ENCODE data around the gene GPRC5C.
A peak's percentile ranks its signal among the peaks of the same experiment; 100 is the strongest.

The GPRC5C gene

GRCh38 chr17:74442670-74443515 lies 11.0 kb downstream of the GPRC5C start (continued):
- TF ChIP-seq TSHZ1 (tag by site-specific recombination; IDR thresholded peaks at IDR 0.05; ENCODE audit: borderline replicate concordance) (no peak), ZNF404 (tag by site-specific recombination; IDR thresholded peaks at IDR 0.05) (no peak), ZNF529 (tag by site-specific recombination; IDR thresholded peaks at IDR 0.05; ENCODE audit: insufficient replicate concordance) (no peak), ZNF202 (tag by site-specific recombination; IDR thresholded peaks at IDR 0.05; ENCODE audit: borderline replicate concordance) (no peak), YY2 (tag by site-specific recombination; IDR thresholded peaks at IDR 0.05) (no peak), TRIM28 (IDR thresholded peaks at IDR 0.05; ENCODE audit: borderline replicate concordance, low read length) (peak; percentile 44; the same call in 1 of the 2 replicates), ZNF19 (tag by site-specific recombination; IDR thresholded peaks at IDR 0.05; ENCODE audit: low read depth) (no peak), HOXC10 (CRISPR knock-in tag; IDR thresholded peaks at IDR 0.05) (no peak), ZNF571 (tag by site-specific recombination; IDR thresholded peaks at IDR 0.05) (no peak), ZNF596 (tag by site-specific recombination; IDR thresholded peaks at IDR 0.05) (no peak), ZFP41 (tag by site-specific recombination; IDR thresholded peaks at IDR 0.05; ENCODE audit: borderline replicate concordance) (no peak), ZSCAN23 (tag by site-specific recombination; IDR thresholded peaks at IDR 0.05) (no peak), ZNF280C (tag by site-specific recombination; IDR thresholded peaks at IDR 0.05) (no peak), ZNF335 (tag by site-specific recombination; conservative IDR thresholded peaks at IDR 0.05) (peak; percentile 72), ZNF132 (tag by site-specific recombination; IDR thresholded peaks at IDR 0.05; ENCODE audit: borderline replicate concordance) (no peak), SP3 (tag by site-specific recombination; IDR thresholded peaks at IDR 0.05) (peak; percentile 45), ZNF350 (tag by site-specific recombination; IDR thresholded peaks at IDR 0.05) (no peak), SP7 (tag by site-specific recombination; IDR thresholded peaks at IDR 0.05) (peak; percentile 91), ZNF580 (tag by site-specific recombination; IDR thresholded peaks at IDR 0.05) (no peak), KLF8 (tag by site-specific recombination; IDR thresholded peaks at IDR 0.05) (no peak)
- TF ChIP-seq, protein P1, sequence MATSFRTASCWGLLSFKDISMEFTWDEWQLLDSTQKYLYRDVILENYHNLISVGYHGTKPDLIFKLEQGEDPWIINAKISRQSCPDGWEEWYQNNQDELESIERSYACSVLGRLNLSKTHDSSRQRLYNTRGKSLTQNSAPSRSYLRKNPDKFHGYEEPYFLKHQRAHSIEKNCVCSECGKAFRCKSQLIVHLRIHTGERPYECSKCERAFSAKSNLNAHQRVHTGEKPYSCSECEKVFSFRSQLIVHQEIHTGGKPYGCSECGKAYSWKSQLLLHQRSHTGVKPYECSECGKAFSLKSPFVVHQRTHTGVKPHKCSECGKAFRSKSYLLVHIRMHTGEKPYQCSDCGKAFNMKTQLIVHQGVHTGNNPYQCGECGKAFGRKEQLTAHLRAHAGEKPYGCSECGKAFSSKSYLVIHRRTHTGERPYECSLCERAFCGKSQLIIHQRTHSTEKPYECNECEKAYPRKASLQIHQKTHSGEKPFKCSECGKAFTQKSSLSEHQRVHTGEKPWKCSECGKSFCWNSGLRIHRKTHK (tag by site-specific recombination; IDR thresholded peaks at IDR 0.05): no peak
- TF ChIP-seq, protein P2, sequence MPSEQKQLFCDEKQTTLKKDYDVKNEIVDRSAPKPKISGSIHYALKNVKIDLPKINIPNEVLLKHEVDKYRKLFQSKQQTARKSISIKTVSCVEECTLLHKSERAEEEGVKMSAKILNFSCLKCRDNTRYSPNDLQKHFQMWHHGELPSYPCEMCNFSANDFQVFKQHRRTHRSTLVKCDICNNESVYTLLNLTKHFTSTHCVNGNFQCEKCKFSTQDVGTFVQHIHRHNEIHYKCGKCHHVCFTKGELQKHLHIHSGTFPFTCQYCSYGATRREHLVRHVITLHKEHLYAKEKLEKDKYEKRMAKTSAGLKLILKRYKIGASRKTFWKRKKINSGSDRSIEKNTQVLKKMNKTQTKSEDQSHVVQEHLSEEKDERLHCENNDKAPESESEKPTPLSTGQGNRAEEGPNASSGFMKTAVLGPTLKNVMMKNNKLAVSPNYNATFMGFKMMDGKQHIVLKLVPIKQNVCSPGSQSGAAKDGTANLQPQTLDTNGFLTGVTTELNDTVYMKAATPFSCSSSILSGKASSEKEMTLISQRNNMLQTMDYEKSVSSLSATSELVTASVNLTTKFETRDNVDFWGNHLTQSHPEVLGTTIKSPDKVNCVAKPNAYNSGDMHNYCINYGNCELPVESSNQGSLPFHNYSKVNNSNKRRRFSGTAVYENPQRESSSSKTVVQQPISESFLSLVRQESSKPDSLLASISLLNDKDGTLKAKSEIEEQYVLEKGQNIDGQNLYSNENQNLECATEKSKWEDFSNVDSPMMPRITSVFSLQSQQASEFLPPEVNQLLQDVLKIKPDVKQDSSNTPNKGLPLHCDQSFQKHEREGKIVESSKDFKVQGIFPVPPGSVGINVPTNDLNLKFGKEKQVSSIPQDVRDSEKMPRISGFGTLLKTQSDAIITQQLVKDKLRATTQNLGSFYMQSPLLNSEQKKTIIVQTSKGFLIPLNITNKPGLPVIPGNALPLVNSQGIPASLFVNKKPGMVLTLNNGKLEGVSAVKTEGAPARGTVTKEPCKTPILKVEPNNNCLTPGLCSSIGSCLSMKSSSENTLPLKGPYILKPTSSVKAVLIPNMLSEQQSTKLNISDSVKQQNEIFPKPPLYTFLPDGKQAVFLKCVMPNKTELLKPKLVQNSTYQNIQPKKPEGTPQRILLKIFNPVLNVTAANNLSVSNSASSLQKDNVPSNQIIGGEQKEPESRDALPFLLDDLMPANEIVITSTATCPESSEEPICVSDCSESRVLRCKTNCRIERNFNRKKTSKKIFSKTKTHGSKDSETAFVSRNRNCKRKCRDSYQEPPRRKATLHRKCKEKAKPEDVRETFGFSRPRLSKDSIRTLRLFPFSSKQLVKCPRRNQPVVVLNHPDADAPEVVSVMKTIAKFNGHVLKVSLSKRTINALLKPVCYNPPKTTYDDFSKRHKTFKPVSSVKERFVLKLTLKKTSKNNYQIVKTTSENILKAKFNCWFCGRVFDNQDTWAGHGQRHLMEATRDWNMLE (tag by site-specific recombination; conservative IDR thresholded peaks at IDR 0.05; ENCODE audit: low read depth): no peak
- TF ChIP-seq, protein P3, sequence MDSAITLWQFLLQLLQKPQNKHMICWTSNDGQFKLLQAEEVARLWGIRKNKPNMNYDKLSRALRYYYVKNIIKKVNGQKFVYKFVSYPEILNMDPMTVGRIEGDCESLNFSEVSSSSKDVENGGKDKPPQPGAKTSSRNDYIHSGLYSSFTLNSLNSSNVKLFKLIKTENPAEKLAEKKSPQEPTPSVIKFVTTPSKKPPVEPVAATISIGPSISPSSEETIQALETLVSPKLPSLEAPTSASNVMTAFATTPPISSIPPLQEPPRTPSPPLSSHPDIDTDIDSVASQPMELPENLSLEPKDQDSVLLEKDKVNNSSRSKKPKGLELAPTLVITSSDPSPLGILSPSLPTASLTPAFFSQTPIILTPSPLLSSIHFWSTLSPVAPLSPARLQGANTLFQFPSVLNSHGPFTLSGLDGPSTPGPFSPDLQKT (IDR thresholded peaks at IDR 0.05; ENCODE audit: borderline replicate concordance, low read depth, low read length): no peak
